CD4-positive, alpha-beta T cell (primary cell): ENCODE results near the gene HDAC9. TPM values are rescaled to one million over a fixed set of nuclear protein-coding genes. Genes with fewer than 3 reads are reported as not detected.

ENCODE experiments used
- ATAC-seq: fragments of 200-7000 bp; cut with Tn5 transposase; one replicate; pipeline ENCODE4 v1.10.0; 2022; ENCODE audit warnings: mild to moderate bottlenecking; ENCODE audit not compliant: poor library complexity
- CTCF ChIA-PET: fragments of 350-600 bp; sonication (Branson Sonifier 250); formaldehyde crosslinking; loops from one replicate; lab custom pipeline; 2021; ENCODE audit warnings: antibody characterized with exemption, inconsistent platforms; lab: Charles Lee
- POLR2A ChIA-PET: fragments of 350-600 bp; sonication (Branson Sonifier 250); formaldehyde crosslinking; loops from one replicate; lab custom pipeline; 2021; ENCODE audit warnings: antibody characterized with exemption, inconsistent platforms; lab: Charles Lee
- DNase-seq, 14 experiments: peaks; one replicate each; pipeline ENCODE4 v3.0.0-alpha.2; 2013 to 2020; ENCODE audit warnings: mixed read lengths in 2 of 14
- H3K27ac ChIP-seq, 2 donors: one replicate each; pipeline versions ENCODE4 v1.5.1 to v1.7.0; 2013; ENCODE audit warnings: low read length in 2 of 2, low read depth in 1 of 2, mild to moderate bottlenecking in 1 of 2
- H3K27me3 ChIP-seq, 2 experiments: 1 replicate in 1 of 2; 2 replicates in 1 of 2; pipeline versions ENCODE4 v1.6.1 to v1.7.0; 2013; ENCODE audit warnings: low read length in 2 of 2, control low read depth in 1 of 2, mild to moderate bottlenecking in 1 of 2, moderate library complexity in 1 of 2; ENCODE audit not compliant: insufficient read depth in 2 of 2, control insufficient read depth in 1 of 2
- H3K36me3 ChIP-seq: one replicate; pipeline ENCODE4 v1.6.1; 2013; ENCODE audit warnings: low read length, control low read depth; ENCODE audit not compliant: insufficient read depth
- H3K4me1 ChIP-seq: one replicate; pipeline ENCODE4 v1.6.1; 2013; ENCODE audit warnings: low read length, control low read depth; ENCODE audit not compliant: insufficient read depth
- H3K4me3 ChIP-seq: one replicate; pipeline ENCODE4 v1.5.1; 2013; ENCODE audit warnings: mild to moderate bottlenecking, low read length, moderate library complexity
- H3K9me3 ChIP-seq, 2 experiments: 1 replicate in 1 of 2; 2 replicates in 1 of 2; pipeline versions ENCODE4 v1.6.1 to v1.7.0; 2013; ENCODE audit warnings: low read length in 2 of 2, mild to moderate bottlenecking in 2 of 2, control low read depth in 1 of 2, moderate library complexity in 1 of 2; ENCODE audit not compliant: control insufficient read depth in 1 of 2, insufficient read depth in 1 of 2
- H3K27ac Mint-ChIP-seq: one replicate; pipeline ENCODE4 v1.8.0; 2020; ENCODE audit warnings: mixed read lengths
- H3K27me3 Mint-ChIP-seq: one replicate; pipeline ENCODE4 v1.8.0; 2021; ENCODE audit warnings: mixed read lengths
- H3K36me3 Mint-ChIP-seq: one replicate; pipeline ENCODE4 v1.8.0; 2021; ENCODE audit warnings: low read depth, mixed read lengths
- H3K4me1 Mint-ChIP-seq: one replicate; pipeline ENCODE4 v1.8.0; 2021; ENCODE audit warnings: low read depth, mixed read lengths
- H3K4me3 Mint-ChIP-seq: one replicate; pipeline ENCODE4 v1.8.0; 2020; ENCODE audit warnings: mild to moderate bottlenecking, mixed read lengths
- H3K9me3 Mint-ChIP-seq: one replicate; pipeline ENCODE4 v1.8.0; 2020; ENCODE audit warnings: mixed read lengths
- intact Hi-C, 2 experiments: fragments of 100-400 bp; cut with DNase I in 1 of 2; cut with micrococcal nuclease in 1 of 2; formaldehyde crosslinking; loops; one replicate each; pipeline versions ENCODE4 v1.15.1 to v1.9.0; 2023 to 2025; cut with DNase I, micrococcal nuclease
- total RNA-seq, 174 experiments: library from RNA in 2 of 174; stranded (reverse) in 2 of 174; gene quantifications; one replicate each; pipeline ENCODE4 v1.2.3 and lab custom pipeline; 2021 to 2026
- TF ChIP-seq, protein P1 (sequence below): fragments of 200-600 bp; IDR thresholded peaks from one replicate; pipeline ENCODE4 v1.8.0; 2022; ENCODE audit warnings: antibody characterized with exemption, mild to moderate bottlenecking

HDAC9 gene
- total RNA-seq, 2 experiments from 2014 or later = 0.73 to 1.2 TPM

DNA sequence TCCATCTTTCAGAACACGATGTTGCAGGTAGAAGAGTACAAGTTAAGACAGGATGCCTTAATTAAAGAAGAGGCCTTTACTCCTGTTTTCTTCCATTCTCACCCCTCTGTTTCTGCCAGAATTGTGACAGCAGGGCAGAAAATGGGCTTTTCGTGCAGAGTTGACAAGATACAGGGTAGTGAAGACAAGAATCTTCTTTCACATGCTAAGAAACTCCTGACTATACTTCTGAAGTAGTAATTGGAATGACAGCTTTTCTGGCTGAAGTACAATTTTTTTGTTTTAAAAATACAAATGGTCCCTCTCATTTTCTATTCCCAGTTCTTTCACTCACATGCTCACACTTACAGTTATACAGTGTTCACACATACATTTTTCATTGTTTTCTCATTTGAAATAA, 22.1 kb downstream of the HDAC9 start:
- no peak overlapping the region for H3K27ac Mint-ChIP-seq
- H3K4me3 Mint-ChIP-seq = no peak overlapping the region
- H3K9me3 Mint-ChIP-seq = no peaks in the 10 kb centered on the region
- intact Hi-C loops = no loop called here
- ATAC-seq = no peak
- Histone ChIP-seq H3K27me3 (no peaks in the 10 kb centered on the region), H3K9me3 (no peaks in the 10 kb centered on the region), H3K36me3 (no peaks in the 10 kb centered on the region), H3K27ac (no peak overlapping the region), H3K4me1 (no peaks in the 10 kb centered on the region), H3K4me3 (no peak overlapping the region)
- POLR2A ChIA-PET = no interaction called here
- TF ChIP-seq, protein P1, sequence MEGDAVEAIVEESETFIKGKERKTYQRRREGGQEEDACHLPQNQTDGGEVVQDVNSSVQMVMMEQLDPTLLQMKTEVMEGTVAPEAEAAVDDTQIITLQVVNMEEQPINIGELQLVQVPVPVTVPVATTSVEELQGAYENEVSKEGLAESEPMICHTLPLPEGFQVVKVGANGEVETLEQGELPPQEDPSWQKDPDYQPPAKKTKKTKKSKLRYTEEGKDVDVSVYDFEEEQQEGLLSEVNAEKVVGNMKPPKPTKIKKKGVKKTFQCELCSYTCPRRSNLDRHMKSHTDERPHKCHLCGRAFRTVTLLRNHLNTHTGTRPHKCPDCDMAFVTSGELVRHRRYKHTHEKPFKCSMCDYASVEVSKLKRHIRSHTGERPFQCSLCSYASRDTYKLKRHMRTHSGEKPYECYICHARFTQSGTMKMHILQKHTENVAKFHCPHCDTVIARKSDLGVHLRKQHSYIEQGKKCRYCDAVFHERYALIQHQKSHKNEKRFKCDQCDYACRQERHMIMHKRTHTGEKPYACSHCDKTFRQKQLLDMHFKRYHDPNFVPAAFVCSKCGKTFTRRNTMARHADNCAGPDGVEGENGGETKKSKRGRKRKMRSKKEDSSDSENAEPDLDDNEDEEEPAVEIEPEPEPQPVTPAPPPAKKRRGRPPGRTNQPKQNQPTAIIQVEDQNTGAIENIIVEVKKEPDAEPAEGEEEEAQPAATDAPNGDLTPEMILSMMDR = no peak
- H3K36me3 Mint-ChIP-seq = no peaks in the 10 kb centered on the region
- DNase-seq = no peak
- CTCF ChIA-PET = no interaction called here
- no peaks in the 10 kb centered on the region for H3K4me1 Mint-ChIP-seq
- H3K27me3 Mint-ChIP-seq = no peaks in the 10 kb centered on the region

DNA sequence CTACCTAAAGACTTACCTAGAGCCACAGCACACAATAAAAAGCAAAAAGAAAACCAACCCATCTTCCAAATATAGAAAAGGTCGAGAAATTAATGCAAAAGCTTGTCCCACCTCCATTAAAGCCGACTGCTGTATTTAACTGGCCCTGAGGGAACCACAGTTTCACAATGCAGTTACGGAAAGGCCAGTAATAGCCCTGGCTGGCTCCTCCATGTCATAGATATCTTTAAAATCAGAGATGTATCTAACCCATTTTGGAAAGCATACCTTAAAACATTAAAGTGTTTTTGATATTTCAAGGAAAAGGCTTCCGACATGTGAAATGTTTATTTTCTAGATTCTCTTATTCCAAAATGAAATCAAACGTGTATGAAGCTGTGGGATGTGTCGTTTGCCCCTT, 23.0 kb downstream of the HDAC9 start:
- Mint-ChIP-seq H3K4me1 (no peaks in the 10 kb centered on the region), H3K36me3 (no peaks in the 10 kb centered on the region), H3K9me3 (no peaks in the 10 kb centered on the region), H3K27ac (no peak overlapping the region), H3K4me3 (no peak overlapping the region), H3K27me3 (no peaks in the 10 kb centered on the region)
- intact Hi-C loops = no loop called here
- Histone ChIP-seq H3K4me3 (no peak overlapping the region), H3K36me3 (no peaks in the 10 kb centered on the region), H3K9me3 (no peaks in the 10 kb centered on the region), H3K27me3 (no peaks in the 10 kb centered on the region), H3K27ac (no peak overlapping the region), H3K4me1 (no peaks in the 10 kb centered on the region)
- ChIA-PET POLR2A (no interaction called here), CTCF (no interaction called here)
- ATAC-seq (no peak), DNase-seq (no peak)
- TF ChIP-seq, protein P1 = no peak

DNA sequence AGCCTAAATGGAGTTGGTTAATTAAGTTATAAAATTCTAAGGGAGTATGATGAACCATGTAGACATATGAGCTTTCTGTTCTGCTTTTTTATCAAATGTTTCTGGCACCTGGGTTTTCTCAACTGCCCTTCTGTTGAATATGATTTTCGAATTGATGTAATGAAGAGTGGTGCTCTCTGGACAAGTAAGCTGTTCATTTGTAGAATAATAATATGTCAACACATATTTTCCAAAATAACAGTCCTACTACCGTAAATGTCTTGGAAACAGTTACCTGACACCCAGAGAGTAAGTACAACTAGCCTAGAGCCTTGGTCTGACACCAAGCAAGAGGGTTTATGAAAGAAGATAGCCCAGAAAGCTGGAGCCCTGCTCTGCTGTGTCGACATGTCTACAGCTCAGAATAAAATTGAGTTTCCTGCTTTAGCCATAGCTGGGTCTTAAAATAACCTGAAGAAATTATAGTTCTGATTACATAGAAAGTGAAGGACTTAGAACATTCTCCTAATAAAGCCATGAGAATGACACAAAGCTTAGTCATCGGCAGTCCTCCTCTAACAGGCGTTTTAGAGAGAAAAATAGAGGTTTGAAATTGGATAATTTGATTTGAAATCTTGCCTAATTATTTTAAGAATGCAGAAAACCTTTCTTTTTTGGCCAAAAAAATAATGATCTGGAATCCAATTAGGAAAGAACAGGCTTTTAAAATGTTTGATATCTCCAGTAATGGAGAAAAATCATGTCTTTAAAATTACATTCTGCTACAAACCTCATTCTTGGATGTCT, 25.1 kb downstream of the HDAC9 start:
- Mint-ChIP-seq H3K4me1 (no peaks in the 10 kb centered on the region), H3K9me3 (no peaks in the 10 kb centered on the region), H3K27me3 (no peaks in the 10 kb centered on the region), H3K4me3 (no peak overlapping the region), H3K36me3 (no peaks in the 10 kb centered on the region), H3K27ac (no peak overlapping the region)
- POLR2A ChIA-PET = interaction anchor here (0.7 kb wide), 1 partner anchor 480 kb away, joined by 3 read pairs; no protein-coding TSS in a partner anchor
- Histone ChIP-seq H3K9me3 (no peaks in the 10 kb centered on the region), H3K4me1 (no peaks in the 10 kb centered on the region), H3K36me3 (no peaks in the 10 kb centered on the region), H3K4me3 (no peak overlapping the region), H3K27ac (no peak overlapping the region), H3K27me3 (no peaks in the 10 kb centered on the region)
- DNase-seq (no peak), ATAC-seq (no peak)
- intact Hi-C loops = no loop called here
- CTCF ChIA-PET = interaction anchor here (1.5 kb wide), 1 partner anchor 8 kb away, joined by 5 read pairs; no protein-coding TSS in a partner anchor
- TF ChIP-seq, protein P1 = no peak
